Chondrocyte (in vitro differentiated cells): ENCODE data around the gene PCLO. TPM values are rescaled to one million over a fixed set of nuclear protein-coding genes. Genes with fewer than 3 reads are reported as not detected.

ENCODE experiments used
- DNase-seq: peaks from one replicate; pipeline ENCODE4 v3.0.0; 2021; ENCODE audit warnings: mixed read lengths, low spot score
- H3K27ac Mint-ChIP-seq: one replicate; pipeline ENCODE4 v1.8.0; 2021; ENCODE audit warnings: mild to moderate bottlenecking, moderate library complexity, mixed read lengths; ENCODE audit not compliant: unreplicated experiment
- H3K27me3 Mint-ChIP-seq: 2 replicates; pipeline ENCODE4 v1.8.0; 2021; ENCODE audit warnings: low read depth, mixed read lengths
- H3K36me3 Mint-ChIP-seq: 2 replicates; pipeline ENCODE4 v1.8.0; 2021; ENCODE audit warnings: low read depth, mixed read lengths
- H3K4me1 Mint-ChIP-seq: 2 replicates; pipeline ENCODE4 v1.8.0; 2021; ENCODE audit warnings: low read depth, mild to moderate bottlenecking, mixed read lengths
- H3K4me3 Mint-ChIP-seq: one replicate; pipeline ENCODE4 v1.8.0; 2021; ENCODE audit warnings: mild to moderate bottlenecking, moderate library complexity, mixed read lengths; ENCODE audit not compliant: unreplicated experiment
- H3K9me3 Mint-ChIP-seq: 2 replicates; pipeline ENCODE4 v1.8.0; 2021; ENCODE audit warnings: low read depth, mixed read lengths
- CTCF ChIP-seq: fragments of 200-600 bp; sonication (generic); IDR thresholded peaks from 2 replicates; pipeline ENCODE4 v1.5.0; 2021; ENCODE audit warnings: antibody characterized with exemption, mild to moderate bottlenecking, moderate library complexity
- total RNA-seq: library from RNA; stranded (reverse); gene quantifications from 3 replicates; pipeline ENCODE4 v1.2.1, GENCODE V29; 2021

PCLO gene
- total RNA-seq, 1 donor from 2014 or later = 1.5 TPM

- H3K27ac Mint-ChIP-seq = no peak overlapping the region
- no peak for DNase-seq
- no peaks in the 10 kb centered on the region for H3K4me1 Mint-ChIP-seq
- TF ChIP-seq CTCF = no peak
- no peaks in the 10 kb centered on the region for H3K36me3 Mint-ChIP-seq
- no peaks in the 10 kb centered on the region for H3K9me3 Mint-ChIP-seq
- H3K4me3 Mint-ChIP-seq = no peak overlapping the region
- no peaks in the 10 kb centered on the region for H3K27me3 Mint-ChIP-seq
Observed at GRCh38 chr7:83142365-83142764, 20.3 kb downstream of the PCLO start.

DNA sequence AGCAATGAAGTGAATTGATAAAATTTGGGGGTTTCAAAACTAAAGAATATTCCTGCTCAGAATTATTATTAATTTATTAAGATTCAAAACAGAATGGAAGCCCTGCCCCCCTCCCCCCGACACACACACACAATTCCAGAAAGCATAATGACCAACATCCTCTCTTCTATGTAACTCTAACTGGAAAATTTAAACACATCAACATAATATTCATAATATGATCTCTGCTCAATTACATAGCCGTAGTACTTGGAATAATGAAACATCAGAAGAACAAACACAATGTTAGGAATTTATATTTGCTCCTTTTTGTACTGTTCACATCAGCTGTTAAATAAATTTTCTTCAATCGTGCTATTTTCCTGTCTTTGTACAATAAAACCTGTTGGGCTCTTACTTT is 20.8 kb downstream of the PCLO start:
- H3K27ac Mint-ChIP-seq = no peak overlapping the region
- no peaks in the 10 kb centered on the region for H3K36me3 Mint-ChIP-seq
- no peak overlapping the region for H3K4me3 Mint-ChIP-seq
- no peaks in the 10 kb centered on the region for H3K9me3 Mint-ChIP-seq
- no peak for DNase-seq
- no peak for TF ChIP-seq CTCF
- no peaks in the 10 kb centered on the region for H3K4me1 Mint-ChIP-seq
- H3K27me3 Mint-ChIP-seq = no peaks in the 10 kb centered on the region

DNA sequence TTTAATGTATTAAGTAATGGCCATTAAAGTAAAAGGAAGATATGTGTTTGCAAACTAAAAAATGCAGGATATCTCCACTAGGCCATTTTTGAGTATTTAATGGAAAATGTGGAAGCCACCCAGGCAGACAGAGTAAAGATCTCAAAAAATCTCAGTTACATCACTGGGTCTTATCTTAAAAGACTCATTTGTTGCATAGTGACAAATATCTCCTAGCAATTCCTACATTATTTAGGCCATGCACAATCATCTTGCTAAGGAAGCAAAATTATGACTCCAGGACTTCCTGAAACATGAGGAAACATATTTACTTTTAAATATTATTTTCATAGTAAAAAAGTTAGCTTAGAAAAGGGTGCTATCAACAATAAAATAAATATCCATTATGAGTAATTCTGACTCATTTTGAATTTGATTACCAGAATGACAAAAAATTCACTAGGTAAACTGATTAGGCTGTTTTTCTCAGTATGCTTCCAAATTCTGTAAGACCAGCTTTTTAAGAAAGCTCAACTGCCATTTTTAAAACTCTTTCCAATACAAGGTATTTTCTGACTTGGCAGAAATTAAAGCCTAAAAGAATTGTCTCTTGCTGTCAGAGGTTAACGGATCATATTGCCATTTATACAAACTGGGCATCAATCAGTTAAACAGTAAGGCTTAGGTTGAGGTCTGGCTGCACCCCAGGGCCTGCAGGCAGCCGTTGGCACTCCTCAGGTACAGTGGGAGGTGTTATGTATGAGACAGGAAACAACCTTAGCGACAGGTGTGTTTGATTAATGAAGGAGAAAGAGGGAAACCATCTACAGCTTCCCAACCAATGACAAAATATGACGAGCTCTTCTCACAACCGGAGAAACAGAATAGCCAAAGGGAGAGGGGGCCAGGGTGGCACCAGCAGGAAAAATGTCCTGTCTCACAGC is 31.8 kb downstream of the PCLO start:
- no peak for TF ChIP-seq CTCF

GRCh38 chr7:83130191-83130590 is 32.5 kb downstream of the PCLO start:
- Mint-ChIP-seq H3K27me3 (no peaks in the 10 kb centered on the region), H3K9me3 (no peaks in the 10 kb centered on the region), H3K4me3 (no peak overlapping the region), H3K4me1 (no peaks in the 10 kb centered on the region), H3K27ac (no peak overlapping the region), H3K36me3 (peaks cover 2% of the 10 kb centered on the region)
- TF ChIP-seq CTCF = no peak
- DNase-seq = no peak

More for the DNA sequence above, 31.8 kb downstream of the PCLO start:
- H3K27ac Mint-ChIP-seq = no peak overlapping the region
- H3K27me3 Mint-ChIP-seq = no peaks in the 10 kb centered on the region
- no peaks in the 10 kb centered on the region for H3K4me1 Mint-ChIP-seq
- H3K9me3 Mint-ChIP-seq = no peaks in the 10 kb centered on the region
- no peak overlapping the region for H3K4me3 Mint-ChIP-seq
- H3K36me3 Mint-ChIP-seq = peaks cover 2% of the 10 kb centered on the region
- no peak for DNase-seq

- no peak for TF ChIP-seq CTCF
- Mint-ChIP-seq H3K27me3 (no peaks in the 10 kb centered on the region), H3K4me1 (peaks cover 13% of the 10 kb centered on the region), H3K36me3 (peaks cover 9% of the 10 kb centered on the region), H3K27ac (peak overlapping the region; percentile 18), H3K4me3 (no peak overlapping the region), H3K9me3 (peaks cover 34% of the 10 kb centered on the region)
- DNase-seq = no peak
Observed at GRCh38 chr7:83119494-83119893, 43.2 kb downstream of the PCLO start.
